ENCODE results near the gene SELP. TPM values are rescaled to one million over a fixed set of nuclear protein-coding genes. Genes with fewer than 3 reads are reported as not detected.

Gene SELP
- total and polyA plus RNA-seq, 9 of the 15 experiments (the other 6 are each of a cell fraction or from before 2014, with no cell fraction given): not detected

- H3K9ac ChIP-seq (ENCODE audit: insufficient read depth in 1 of 2, low read depth in 2 of 2, low read length in 2 of 2): no peak overlapping the region
- H3K27me3 ChIP-seq (ENCODE audit: control insufficient read depth in 2 of 2, insufficient read depth in 2 of 2, low read length in 2 of 2): no peaks in the 10 kb centered on the region
- ChIA-PET POLR2A (no interaction called here), CTCF (ENCODE audit: low intra/inter-chr PET ratio) (no interaction called here)
- no TSS peak for BruUV-seq (replicated peaks)
- no peak for TF ChIP-seq MAFK (IDR thresholded peaks at IDR 0.05; ENCODE audit: low read length)
- H3K4me2 ChIP-seq (ENCODE audit: insufficient read depth, low read length): no peak overlapping the region
- H4K20me1 ChIP-seq (replicated peaks; ENCODE audit: control insufficient read depth, insufficient read depth, low read length): no peaks in the 10 kb centered on the region
- intact Hi-C loops (cut with micrococcal nuclease): no loop called here
- no peak overlapping the region for H3K4me3 ChIP-seq
- no peak overlapping the region for H3K27ac ChIP-seq (ENCODE audit: extremely low read depth, low read depth, low read length)
- in situ Hi-C loops (cut with MboI): no loop called here
- no peaks in the 10 kb centered on the region for H3K9me1 ChIP-seq (ENCODE audit: control insufficient read depth, insufficient read depth, low read length)
- no peaks in the 10 kb centered on the region for H3K36me3 ChIP-seq (ENCODE audit: control insufficient read depth, insufficient read depth, low read length)
- no peaks in the 10 kb centered on the region for H3K4me1 ChIP-seq (replicated peaks in 1 of 2; ENCODE audit: control insufficient read depth in 2 of 2, insufficient read depth in 2 of 2, low read length in 2 of 2)
- no peak overlapping the region for H2AFZ ChIP-seq (ENCODE audit: low read depth, low read length)
- no peaks in the 10 kb centered on the region for H3K79me2 ChIP-seq (ENCODE audit: control insufficient read depth, insufficient read depth, low read length)
- DNase-seq (ENCODE audit: extremely low read depth in 1 of 4, low spot score in 3 of 4) (no peak), FAIRE-seq (no peak), ATAC-seq (no peak)
- H3K9me3 ChIP-seq (replicated peaks; ENCODE audit: control insufficient read depth, insufficient read depth, low read depth, low read length): no peaks in the 10 kb centered on the region
Observed at GRCh38 chr1:169563650-169564049, 66.3 kb downstream of the SELP start.

- CTCF ChIA-PET (ENCODE audit: low intra/inter-chr PET ratio): no interaction called here
- no peak overlapping the region for H3K4me2 ChIP-seq (ENCODE audit: insufficient read depth, low read length)
- H4K20me1 ChIP-seq (replicated peaks; ENCODE audit: control insufficient read depth, insufficient read depth, low read length): no peaks in the 10 kb centered on the region
- H3K9me1 ChIP-seq (ENCODE audit: control insufficient read depth, insufficient read depth, low read length): no peaks in the 10 kb centered on the region
- ATAC-seq (no peak), FAIRE-seq (peak; percentile 51), DNase-seq (ENCODE audit: extremely low read depth in 1 of 4, low spot score in 3 of 4) (no peak)
- no peak overlapping the region for H3K9ac ChIP-seq (ENCODE audit: insufficient read depth in 1 of 2, low read depth in 2 of 2, low read length in 2 of 2)
- H3K27me3 ChIP-seq (ENCODE audit: control insufficient read depth in 2 of 2, insufficient read depth in 2 of 2, low read length in 2 of 2): no peaks in the 10 kb centered on the region
- H2AFZ ChIP-seq (ENCODE audit: low read depth, low read length): no peak overlapping the region
- 5% methylated on average over 1 of the region's 1 CpG for WGBS (ENCODE audit: insufficient coverage, low coverage, missing lambda C conversion rate)
- H3K27ac ChIP-seq (ENCODE audit: extremely low read depth, low read depth, low read length): no peak overlapping the region
- no peaks in the 10 kb centered on the region for H3K9me3 ChIP-seq (replicated peaks; ENCODE audit: control insufficient read depth, insufficient read depth, low read depth, low read length)
- H3K36me3 ChIP-seq (ENCODE audit: control insufficient read depth, insufficient read depth, low read length): no peaks in the 10 kb centered on the region
- H3K79me2 ChIP-seq (ENCODE audit: control insufficient read depth, insufficient read depth, low read length): no peaks in the 10 kb centered on the region
- intact Hi-C loops (cut with micrococcal nuclease): no loop called here
- no TSS peak for BruUV-seq (replicated peaks)
- in situ Hi-C loops (cut with MboI): no loop called here
- POLR2A ChIA-PET: no interaction called here
- no peak overlapping the region for H3K4me3 ChIP-seq
- H3K4me1 ChIP-seq (replicated peaks in 1 of 2; ENCODE audit: control insufficient read depth in 2 of 2, insufficient read depth in 2 of 2, low read length in 2 of 2): no peaks in the 10 kb centered on the region
- TF ChIP-seq TAL1 (IDR thresholded peaks at IDR 0.05): peak; percentile 32
- peak; percentile 30; the same call in 1 of the 2 replicates for TF ChIP-seq ARID1B (IDR thresholded peaks at IDR 0.05)
- TF ChIP-seq KDM4B (IDR thresholded peaks at IDR 0.05; ENCODE audit: borderline replicate concordance in 2 of 2, low read depth in 1 of 2): no peak
- no peak for TF ChIP-seq MTA2 (IDR thresholded peaks at IDR 0.05; ENCODE audit: low read depth)
- TF ChIP-seq CBFA2T2 (conservative IDR thresholded peaks at IDR 0.05): peak; percentile 41; the same call in 1 of the 2 replicates
Observed at GRCh38 chr1:169563019-169563615, 66.8 kb downstream of the SELP start.

All from K562 (cell line).